Activated CD8-positive, alpha-beta memory T cell treated with anti-CD3 and anti-CD28 coated beads, Interleukin-2, amount 10 ng/mL, durations not matched to agents 7 days and 5 days (primary cell): ENCODE data around the gene HNRNPM. TPM values are rescaled to one million over a fixed set of nuclear protein-coding genes. Genes with fewer than 3 reads are reported as not detected.
"Not testable (repeated sequence)": the region's sequence is repeated elsewhere in the genome, so short reads cannot be mapped to it uniquely, and the experiment has no call there.

Source experiments
- ATAC-seq: fragments of 150-1000 bp; cut with Tn5 transposase; one replicate; pipeline ENCODE4 v1.10.0; 2021; ENCODE audit warnings: moderate library complexity
- CTCF ChIA-PET: fragments of 350-600 bp; sonication (Branson Sonifier 250); formaldehyde crosslinking; loops from one replicate; lab custom pipeline; 2021; ENCODE audit warnings: antibody characterized with exemption; lab: Charles Lee
- DNase-seq: peaks from one replicate; pipeline ENCODE4 v3.0.0-alpha.2; 2020
- H3K27ac Mint-ChIP-seq: one replicate; pipeline ENCODE4 v1.8.0; 2021; ENCODE audit warnings: mild to moderate bottlenecking, mixed read lengths
- H3K27me3 Mint-ChIP-seq: one replicate; pipeline ENCODE4 v1.8.0; 2021; ENCODE audit warnings: mixed read lengths
- H3K36me3 Mint-ChIP-seq: one replicate; pipeline ENCODE4 v1.8.0; 2021; ENCODE audit warnings: mild to moderate bottlenecking, mixed read lengths
- H3K4me1 Mint-ChIP-seq: one replicate; pipeline ENCODE4 v1.8.0; 2021; ENCODE audit warnings: mixed read lengths
- H3K4me3 Mint-ChIP-seq: one replicate; pipeline ENCODE4 v1.8.0; 2021; ENCODE audit warnings: mild to moderate bottlenecking, moderate library complexity, mixed read lengths
- H3K9me3 Mint-ChIP-seq: one replicate; pipeline ENCODE4 v1.8.0; 2022; ENCODE audit warnings: low read depth, mixed read lengths
- total RNA-seq, 2 experiments: library from RNA; stranded (reverse); gene quantifications; one replicate each; pipeline ENCODE4 v1.2.3, GENCODE V29; 2021

The HNRNPM gene
- total RNA-seq, 2 experiments from 2014 or later: 226 to 309 TPM

DNA sequence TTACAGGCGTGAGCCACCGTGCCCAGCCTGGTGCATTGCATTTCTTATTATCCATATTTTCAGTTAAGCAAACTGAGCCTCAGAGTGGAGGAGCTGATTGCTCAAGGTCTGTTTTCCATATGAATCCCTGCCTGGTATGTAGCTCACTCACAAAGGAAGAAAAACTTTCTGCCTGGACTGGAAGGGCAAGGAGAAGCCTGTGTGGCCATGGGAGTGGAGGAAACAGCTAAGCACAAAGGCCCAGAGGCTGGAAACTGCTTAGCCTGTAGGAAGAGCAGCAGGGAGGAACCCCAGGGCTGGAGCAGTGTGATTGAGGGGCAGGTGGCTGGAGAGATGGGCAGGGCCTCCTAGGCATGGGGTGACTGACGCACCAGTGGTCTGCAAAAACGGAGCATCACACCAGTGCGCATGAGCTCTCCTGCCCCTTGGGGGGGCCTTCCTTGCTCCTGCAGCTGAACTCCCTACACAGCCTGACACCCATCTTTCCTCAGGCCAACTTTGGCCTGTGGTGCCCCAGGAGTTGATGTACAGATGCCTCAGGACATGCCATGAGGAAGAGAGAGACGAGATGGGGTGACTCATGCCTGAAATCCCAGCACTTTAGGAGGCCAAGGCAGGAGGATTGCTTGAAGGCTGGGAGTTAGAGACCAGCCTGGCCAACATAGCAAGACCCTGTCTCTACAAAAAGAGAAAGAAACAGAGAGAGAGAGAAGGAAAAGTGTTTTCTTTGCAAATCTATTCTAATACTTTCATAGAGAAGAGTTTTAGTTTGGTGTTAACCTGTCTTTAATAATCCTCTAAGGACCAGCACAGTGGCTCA lies 2.8 kb upstream of the HNRNPM start:
- no peak for DNase-seq
- Mint-ChIP-seq H3K27me3 (no peaks in the 10 kb centered on the region), H3K27ac (no peak overlapping the region), H3K36me3 (peaks cover 15% of the 10 kb centered on the region), H3K4me3 (no peak overlapping the region), H3K9me3 (no peaks in the 10 kb centered on the region), H3K4me1 (peaks cover 17% of the 10 kb centered on the region)
- CTCF ChIA-PET: interaction anchor here (1.4 kb wide), 1 partner anchor 29 kb away, joined by 6 read pairs; the partner anchor contains the start of gene MARCHF2
- ATAC-seq: no peak

DNA sequence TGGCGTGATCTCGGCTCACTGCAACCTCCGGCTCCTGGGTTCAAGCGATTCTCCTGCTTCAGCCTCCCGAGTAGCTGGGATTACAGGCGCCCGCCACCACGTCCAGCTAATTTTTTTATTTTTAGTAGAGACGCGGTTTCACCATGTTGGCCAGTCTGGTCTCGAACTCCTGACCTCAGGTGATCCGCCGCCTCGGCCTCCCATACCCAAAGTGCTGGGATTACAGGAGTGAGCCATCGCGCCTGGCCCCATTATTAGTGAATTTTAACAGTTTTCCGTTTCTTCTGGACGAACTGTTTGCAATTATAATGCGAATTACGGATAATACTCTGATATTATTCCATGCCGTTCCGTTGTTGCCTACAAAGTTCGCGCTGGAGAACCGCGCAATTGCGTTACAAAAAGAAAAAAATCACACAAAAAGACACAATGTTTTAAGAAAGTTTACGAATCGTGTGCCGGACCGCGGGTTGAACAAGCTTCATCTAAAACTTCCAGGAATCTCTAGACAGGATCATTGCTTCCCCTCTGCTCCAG lies 567 bp upstream of the HNRNPM start:
- not testable (repeated sequence) for DNase-seq, ATAC-seq, H3K27me3 Mint-ChIP-seq, H3K9me3 Mint-ChIP-seq
- peak overlapping the region; percentile 98 for H3K27ac Mint-ChIP-seq
- H3K4me3 Mint-ChIP-seq: peak overlapping the region; percentile 86
- peaks cover 32% of the 10 kb centered on the region for H3K4me1 Mint-ChIP-seq
- peaks cover 23% of the 10 kb centered on the region for H3K36me3 Mint-ChIP-seq
- CTCF ChIA-PET: interaction anchor here (0.7 to 5.9 kb wide), 12 partner anchors 10 to 137 kb away, joined by 3 to 35 read pairs (median 4); partner anchors contain the start of genes MARCHF2 and RAB11B

DNA sequence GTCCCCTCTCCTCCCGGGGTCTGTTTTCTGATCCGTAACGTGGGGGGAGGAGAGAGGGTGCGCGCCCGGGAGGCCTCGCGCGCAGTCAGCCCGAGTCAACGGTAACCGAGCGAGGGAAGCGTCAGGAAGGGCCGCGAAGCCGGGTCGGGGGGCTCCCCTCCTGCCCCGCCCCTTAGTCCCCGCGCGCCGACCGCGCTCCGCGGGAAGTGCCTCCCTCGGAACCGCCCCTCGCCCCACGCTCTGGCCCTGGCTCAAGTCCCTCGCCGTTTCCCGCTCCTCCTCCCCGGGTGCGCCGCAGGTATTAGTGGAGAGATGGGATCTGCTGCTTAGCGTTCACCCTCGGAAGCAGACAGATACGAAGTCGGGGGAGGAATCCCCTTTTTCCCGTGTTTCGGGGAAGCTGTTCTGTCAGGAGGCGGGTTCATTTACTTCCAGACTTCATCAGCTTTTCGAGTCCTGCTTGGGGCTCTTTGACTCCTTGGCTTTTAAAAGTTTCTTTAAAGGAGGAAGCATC lies 770 bp downstream of the HNRNPM start:
- peak; percentile 67 for DNase-seq
- H3K36me3 Mint-ChIP-seq: peaks cover 27% of the 10 kb centered on the region
- H3K4me1 Mint-ChIP-seq: peaks cover 41% of the 10 kb centered on the region
- no peaks in the 10 kb centered on the region for H3K9me3 Mint-ChIP-seq
- peak overlapping the region; percentile 92 for H3K27ac Mint-ChIP-seq
- H3K27me3 Mint-ChIP-seq: no peaks in the 10 kb centered on the region
- H3K4me3 Mint-ChIP-seq: peak overlapping the region; percentile 86
- peak; percentile 29 for ATAC-seq
- CTCF ChIA-PET: interaction anchor here (0.6 to 5.9 kb wide), 6 partner anchors 12 to 142 kb away, joined by 3 to 35 read pairs (median 6); partner anchors contain the start of gene MARCHF2

DNA sequence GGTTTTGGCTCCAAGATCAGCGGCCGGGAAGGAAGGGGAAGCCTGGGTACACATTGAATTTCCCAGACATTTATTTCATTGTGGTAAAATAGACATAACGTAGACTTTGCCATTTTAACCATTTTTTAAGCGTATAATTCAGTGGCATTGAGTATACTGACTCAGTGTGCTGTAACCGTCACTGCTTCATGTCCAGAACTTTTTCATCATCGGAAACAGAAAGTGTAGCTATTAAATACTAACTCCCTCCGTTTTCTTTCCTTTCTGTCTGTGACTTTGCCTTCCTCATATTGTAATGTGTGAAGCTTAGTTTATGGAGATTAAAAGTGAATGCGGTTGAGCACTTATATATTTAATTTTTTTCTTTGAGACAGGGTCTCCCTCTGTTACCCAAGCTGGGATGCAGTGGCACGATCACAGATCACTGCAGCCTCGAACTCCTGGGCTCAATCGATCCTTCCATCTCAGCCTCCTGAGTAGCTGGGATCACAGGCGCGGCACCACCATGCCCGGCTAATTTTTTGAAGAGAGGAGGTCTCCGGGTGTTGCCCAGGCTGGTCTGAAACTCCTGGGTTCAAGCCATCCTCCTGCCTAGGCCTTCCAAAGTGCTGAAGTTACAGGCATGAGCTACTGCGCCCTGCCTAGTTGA lies 1.4 kb downstream of the HNRNPM start:
- Mint-ChIP-seq H3K27ac (peak overlapping the region; percentile 92), H3K9me3 (no peaks in the 10 kb centered on the region), H3K36me3 (peaks cover 28% of the 10 kb centered on the region), H3K4me3 (peak overlapping the region; percentile 86), H3K27me3 (no peaks in the 10 kb centered on the region), H3K4me1 (peaks cover 44% of the 10 kb centered on the region)
- no peak for DNase-seq
- ATAC-seq: no peak
- CTCF ChIA-PET: interaction anchor here (0.6 to 5.9 kb wide), 7 partner anchors 11 to 141 kb away, joined by 3 to 35 read pairs (median 4); partner anchors contain the start of gene MARCHF2

DNA sequence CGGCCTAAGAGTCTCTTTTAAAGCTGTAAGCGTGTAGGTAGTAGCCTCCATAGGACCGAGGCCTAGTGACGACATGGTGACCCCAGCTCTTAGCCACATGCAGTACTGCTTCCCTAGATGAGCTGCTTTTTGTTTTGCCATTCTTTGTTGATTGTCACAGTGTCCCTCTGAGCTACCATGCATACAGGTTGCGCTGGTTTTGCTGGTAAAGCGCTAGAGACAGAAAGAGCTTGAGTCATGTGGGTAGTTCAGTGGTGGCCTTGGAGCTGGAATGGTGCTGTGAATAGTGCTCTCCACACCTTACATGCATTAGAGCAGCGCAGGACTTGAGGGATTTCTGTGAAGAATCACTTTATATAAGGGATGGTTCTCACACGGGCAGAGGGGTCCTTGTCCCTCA lies 5.1 kb downstream of the HNRNPM start:
- Mint-ChIP-seq H3K4me3 (no peak overlapping the region), H3K36me3 (peaks cover 53% of the 10 kb centered on the region), H3K4me1 (peaks cover 71% of the 10 kb centered on the region), H3K27me3 (no peaks in the 10 kb centered on the region), H3K9me3 (no peaks in the 10 kb centered on the region), H3K27ac (peak overlapping the region; percentile 0)
- no peak for DNase-seq
- CTCF ChIA-PET: interaction anchor here (1.1 to 5.9 kb wide), 5 partner anchors 8 to 127 kb away, joined by 3 to 35 read pairs (median 3); partner anchors contain the start of genes MARCHF2 and MYO1F
- ATAC-seq: no peak

DNA sequence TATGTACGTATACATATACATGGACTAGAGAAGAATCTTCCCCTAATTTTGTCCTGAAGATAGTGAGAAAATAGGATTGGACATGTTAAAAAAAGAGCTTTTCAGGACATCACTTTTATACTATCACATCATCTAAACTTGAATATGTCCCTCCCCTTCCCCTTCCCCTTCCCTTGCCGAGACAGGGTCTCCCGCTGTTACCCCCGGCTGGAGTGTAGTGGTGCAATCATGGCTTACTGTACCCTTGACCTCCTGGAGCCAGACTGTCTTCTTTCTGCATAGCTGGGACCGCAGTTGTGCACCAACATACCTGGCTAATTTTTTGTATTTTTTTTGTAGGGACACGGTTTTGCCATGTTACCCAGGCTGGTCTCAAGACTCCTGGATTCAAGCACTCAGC lies 6.6 kb downstream of the HNRNPM start:
- Mint-ChIP-seq H3K27me3 (no peaks in the 10 kb centered on the region), H3K27ac (peak overlapping the region; percentile 36), H3K4me3 (no peak overlapping the region), H3K9me3 (no peaks in the 10 kb centered on the region), H3K4me1 (peaks cover 78% of the 10 kb centered on the region), H3K36me3 (peaks cover 58% of the 10 kb centered on the region)
- ATAC-seq (no peak), DNase-seq (no peak)
- CTCF ChIA-PET: interaction anchor here (0.9 to 1.3 kb wide), 2 partner anchors 11 to 54 kb away, joined by 3 read pairs; no protein-coding TSS in a partner anchor

DNA sequence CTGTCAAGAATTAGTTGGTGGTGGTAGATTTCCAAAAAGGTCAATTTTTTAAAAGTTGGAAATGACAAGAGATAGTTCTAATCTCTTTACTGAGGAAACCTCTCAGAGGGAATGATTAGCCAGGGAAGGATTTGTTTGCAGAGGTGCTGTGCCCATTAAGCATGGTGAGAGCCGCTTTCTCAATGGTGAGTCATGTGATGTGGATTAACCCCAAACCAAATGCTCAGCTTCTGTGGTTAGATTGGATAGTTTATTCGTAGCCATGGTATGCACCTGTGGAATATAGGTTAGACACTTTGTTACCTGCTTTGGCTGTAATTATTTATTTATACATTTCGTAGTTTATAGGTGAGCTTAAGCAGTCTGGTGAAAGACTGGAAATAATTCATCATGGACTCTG lies 7.1 kb downstream of the HNRNPM start:
- DNase-seq: no peak
- peaks cover 58% of the 10 kb centered on the region for H3K36me3 Mint-ChIP-seq
- H3K9me3 Mint-ChIP-seq: no peaks in the 10 kb centered on the region
- peak overlapping the region; percentile 19 for H3K27ac Mint-ChIP-seq
- CTCF ChIA-PET: interaction anchor here (0.9 to 1.3 kb wide), 2 partner anchors 54 to 98 kb away, joined by 3 read pairs; no protein-coding TSS in a partner anchor
- H3K27me3 Mint-ChIP-seq: no peaks in the 10 kb centered on the region
- no peak overlapping the region for H3K4me3 Mint-ChIP-seq
- H3K4me1 Mint-ChIP-seq: peaks cover 78% of the 10 kb centered on the region
- ATAC-seq: no peak

DNA sequence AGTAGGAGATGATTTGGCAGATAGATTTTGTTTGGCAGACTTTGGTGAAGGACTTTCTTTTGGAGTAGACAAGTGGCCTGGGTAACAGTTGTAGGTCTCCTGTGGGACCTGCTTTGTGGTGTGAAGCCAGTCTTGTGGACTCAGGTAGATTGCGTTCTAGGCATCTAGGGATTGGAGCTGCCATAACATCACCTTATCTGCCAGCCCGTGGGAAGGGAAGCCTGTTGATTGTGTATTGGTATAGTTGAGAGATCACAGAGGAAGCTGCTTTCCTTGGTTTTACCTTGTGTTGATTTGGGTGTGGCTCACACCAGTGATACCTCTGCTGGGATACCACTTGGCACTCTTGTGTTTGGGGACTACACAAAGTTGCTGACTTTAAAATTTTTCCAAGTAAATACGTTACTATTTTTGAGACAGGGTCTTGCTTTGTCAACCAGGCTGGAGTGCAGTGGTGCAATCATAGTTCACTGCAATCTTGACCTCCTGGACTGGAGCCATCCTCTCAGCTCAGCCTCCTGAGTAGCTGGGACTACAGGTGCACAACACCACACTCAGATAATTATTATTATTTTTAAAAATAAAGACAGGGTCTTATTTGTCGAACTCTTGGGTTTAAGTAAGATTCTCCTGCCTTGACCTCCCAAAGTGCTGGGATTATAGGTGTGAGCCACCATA lies 7.8 kb downstream of the HNRNPM start:
- no peak overlapping the region for H3K4me3 Mint-ChIP-seq
- CTCF ChIA-PET: interaction anchor here (0.9 to 1.3 kb wide), 2 partner anchors 53 to 99 kb away, joined by 3 read pairs; no protein-coding TSS in a partner anchor
- no peaks in the 10 kb centered on the region for H3K27me3 Mint-ChIP-seq
- DNase-seq: no peak
- peak overlapping the region; percentile 17 for H3K27ac Mint-ChIP-seq
- peaks cover 78% of the 10 kb centered on the region for H3K4me1 Mint-ChIP-seq
- ATAC-seq: no peak
- H3K9me3 Mint-ChIP-seq: no peaks in the 10 kb centered on the region
- H3K36me3 Mint-ChIP-seq: peaks cover 55% of the 10 kb centered on the region

DNA sequence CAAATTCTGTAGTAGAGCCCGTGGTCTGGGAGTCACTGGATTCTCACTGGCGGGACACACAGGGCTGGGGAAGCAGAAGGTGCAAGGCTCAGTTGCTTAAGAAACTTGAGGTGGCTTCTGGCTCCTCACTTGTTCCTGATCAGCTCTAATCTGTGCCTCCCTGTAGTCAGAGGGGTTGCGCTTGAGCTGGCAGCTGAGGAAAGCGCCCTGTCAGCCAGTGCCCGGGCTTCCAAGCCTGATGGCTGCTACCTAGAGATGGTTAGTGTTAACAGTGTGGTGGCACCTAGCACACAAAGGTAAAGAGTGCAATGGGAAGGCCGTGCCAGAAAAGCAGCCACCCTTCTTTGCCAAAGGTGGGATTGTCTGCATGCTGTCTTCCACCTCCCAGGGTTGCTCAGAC lies 8.8 kb downstream of the HNRNPM start:
- DNase-seq: no peak
- Mint-ChIP-seq H3K36me3 (peaks cover 54% of the 10 kb centered on the region), H3K9me3 (no peaks in the 10 kb centered on the region), H3K27ac (no peak overlapping the region), H3K4me1 (peaks cover 83% of the 10 kb centered on the region), H3K27me3 (no peaks in the 10 kb centered on the region), H3K4me3 (no peak overlapping the region)
- no peak for ATAC-seq
- CTCF ChIA-PET: interaction anchor here (0.8 kb wide), 1 partner anchor 52 kb away, joined by 3 read pairs; no protein-coding TSS in a partner anchor

DNA sequence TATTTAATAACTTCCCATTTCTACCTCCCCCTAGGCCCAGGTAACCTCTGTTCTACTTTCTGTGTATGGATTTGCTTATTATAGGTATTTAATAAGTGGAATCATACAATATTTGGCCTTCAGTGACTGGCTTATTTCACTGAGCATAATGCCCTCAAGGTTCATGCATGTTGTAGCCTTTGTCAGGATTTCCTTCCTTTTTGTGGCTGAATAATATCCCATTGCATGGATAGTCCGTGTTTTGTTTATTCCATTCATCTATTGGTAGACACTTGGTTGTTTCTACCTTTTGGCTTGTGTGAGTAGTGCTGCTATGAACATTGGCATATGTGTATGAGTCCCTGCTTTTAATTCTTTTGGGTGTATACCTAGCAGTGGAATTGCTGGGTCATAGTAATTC lies 9.4 kb downstream of the HNRNPM start:
- Mint-ChIP-seq H3K9me3 (no peaks in the 10 kb centered on the region), H3K4me3 (no peak overlapping the region), H3K36me3 (peaks cover 55% of the 10 kb centered on the region), H3K4me1 (peaks cover 80% of the 10 kb centered on the region), H3K27me3 (no peaks in the 10 kb centered on the region), H3K27ac (peak overlapping the region; percentile 18)
- DNase-seq (no peak), ATAC-seq (no peak)
- CTCF ChIA-PET: no interaction called here

DNA sequence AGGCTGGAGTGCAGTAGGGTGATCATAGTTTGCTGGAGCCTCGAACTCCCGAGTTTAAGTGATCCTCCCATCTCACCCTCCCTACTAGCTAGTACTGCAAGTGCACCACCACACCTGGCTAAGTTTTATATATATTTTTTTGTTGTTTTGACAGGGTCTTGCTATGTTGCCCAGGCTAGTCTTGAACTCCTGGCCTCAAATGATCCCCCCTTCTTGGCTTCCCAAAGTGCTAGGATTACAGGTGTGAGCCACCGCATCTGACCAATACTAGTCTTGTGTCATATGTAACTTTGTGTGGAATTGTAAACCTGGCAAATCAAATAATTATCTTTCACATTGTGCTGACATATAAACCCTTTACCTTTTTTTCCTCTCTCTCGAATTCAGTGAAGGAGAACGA lies 10.2 kb downstream of the HNRNPM start:
- ATAC-seq: no peak
- H3K4me3 Mint-ChIP-seq: no peak overlapping the region
- no peaks in the 10 kb centered on the region for H3K9me3 Mint-ChIP-seq
- H3K4me1 Mint-ChIP-seq: peaks cover 84% of the 10 kb centered on the region
- CTCF ChIA-PET: no interaction called here
- no peak for DNase-seq
- H3K27ac Mint-ChIP-seq: peak overlapping the region; percentile 12
- H3K27me3 Mint-ChIP-seq: no peaks in the 10 kb centered on the region
- H3K36me3 Mint-ChIP-seq: peaks cover 59% of the 10 kb centered on the region

DNA sequence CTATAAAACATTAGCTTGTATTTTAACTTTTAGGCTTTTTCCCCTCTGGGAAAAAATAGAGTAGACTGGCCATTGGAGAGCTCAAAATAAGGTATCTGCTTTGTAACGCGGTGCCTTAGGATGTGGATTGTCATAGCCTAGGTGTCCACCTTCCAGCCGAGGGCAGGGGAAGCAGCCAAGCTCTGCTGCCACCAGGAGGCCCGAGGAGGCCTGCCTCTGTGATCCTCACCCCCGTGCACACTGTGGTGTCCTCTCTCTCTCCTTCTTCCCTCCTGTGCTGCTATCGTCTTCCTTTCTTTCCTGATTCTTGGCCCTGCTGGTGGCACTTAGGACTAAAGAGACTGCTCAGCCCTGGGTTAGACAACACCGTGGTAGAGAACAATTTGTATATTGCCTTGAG lies 11.3 kb downstream of the HNRNPM start:
- CTCF ChIA-PET: interaction anchor here (0.7 to 1.6 kb wide), 4 partner anchors 40 to 125 kb away, joined by 3 to 5 read pairs (median 4); no protein-coding TSS in a partner anchor
- peaks cover 89% of the 10 kb centered on the region for H3K4me1 Mint-ChIP-seq
- H3K4me3 Mint-ChIP-seq: no peak overlapping the region
- ATAC-seq (no peak), DNase-seq (no peak)
- no peaks in the 10 kb centered on the region for H3K27me3 Mint-ChIP-seq
- H3K36me3 Mint-ChIP-seq: peaks cover 58% of the 10 kb centered on the region
- no peak overlapping the region for H3K27ac Mint-ChIP-seq
- H3K9me3 Mint-ChIP-seq: no peaks in the 10 kb centered on the region
